ENCODE measurements around the gene TRERF1. TPM values are rescaled to one million over a fixed set of nuclear protein-coding genes. Genes with fewer than 3 reads are reported as not detected.

TRERF1 gene
- total and polyA plus RNA-seq, 9 donors: 4.5 to 13.7 (median 7.8) TPM

GRCh38 chr6:42313038-42313437 lies 138.7 kb downstream of the TRERF1 start:
- Histone ChIP-seq H3K4me3 (no peak overlapping the region), H3K27me3 (no peaks in the 10 kb centered on the region), H3K9me3 (no peaks in the 10 kb centered on the region), H3K4me1 (ENCODE audit: insufficient read depth) (peaks cover 21% of the 10 kb centered on the region), H3K27ac (peak overlapping the region; percentile 14 to 34), H3K36me3 (no peaks in the 10 kb centered on the region)
- no peak for DNase-seq
- intact Hi-C loops (cut with DNase I): no loop called here
- 4 to 12% (median 7%) methylated on average over 6 of the region's 6 CpGs for WGBS, 3 donors
- no peak for TF ChIP-seq CTCF (IDR thresholded peaks at IDR 0.05)
- no peak for TF ChIP-seq EP300 (IDR thresholded peaks at IDR 0.05)
- no peak for TF ChIP-seq POLR2A (IDR thresholded peaks at IDR 0.05)

GRCh38 chr6:42307141-42307470 lies 144.6 kb downstream of the TRERF1 start:
- WGBS, 3 donors: 73 to 87% (median 80%) methylated on average over 2 of the region's 2 CpGs

GRCh38 chr6:42306439-42307140 lies 145.1 kb downstream of the TRERF1 start:
- DNase-seq: no peak
- H3K27me3 ChIP-seq: no peaks in the 10 kb centered on the region
- TF ChIP-seq EP300 (IDR thresholded peaks at IDR 0.05) (no peak), CTCF (IDR thresholded peaks at IDR 0.05) (no peak), POLR2A (IDR thresholded peaks at IDR 0.05) (no peak)
- 71 to 85% (median 79%) methylated on average over 7 of the region's 7 CpGs for WGBS, 3 donors
- H3K27ac ChIP-seq: no peak overlapping the region
- H3K36me3 ChIP-seq: no peaks in the 10 kb centered on the region
- H3K4me1 ChIP-seq (ENCODE audit: insufficient read depth): peaks cover 9% of the 10 kb centered on the region
- intact Hi-C loops (cut with DNase I): no loop called here
- H3K4me3 ChIP-seq: no peak overlapping the region
- H3K9me3 ChIP-seq: no peaks in the 10 kb centered on the region

More at GRCh38 chr6:42307141-42307470, 144.6 kb downstream of the TRERF1 start:
- Histone ChIP-seq H3K4me3 (no peak overlapping the region), H3K9me3 (no peaks in the 10 kb centered on the region), H3K36me3 (no peaks in the 10 kb centered on the region), H3K27ac (no peak overlapping the region), H3K27me3 (no peaks in the 10 kb centered on the region), H3K4me1 (ENCODE audit: insufficient read depth) (peaks cover 7% of the 10 kb centered on the region)
- no peak for DNase-seq
- intact Hi-C loops (cut with DNase I): no loop called here
- TF ChIP-seq CTCF (IDR thresholded peaks at IDR 0.05) (no peak), EP300 (IDR thresholded peaks at IDR 0.05) (no peak), POLR2A (IDR thresholded peaks at IDR 0.05) (no peak)

GRCh38 chr6:42304053-42304712 lies 147.5 kb downstream of the TRERF1 start:
- Histone ChIP-seq H3K9me3 (no peaks in the 10 kb centered on the region), H3K27ac (no peak overlapping the region), H3K36me3 (no peaks in the 10 kb centered on the region), H3K27me3 (no peaks in the 10 kb centered on the region), H3K4me3 (no peak overlapping the region), H3K4me1 (ENCODE audit: insufficient read depth) (peaks cover 9% of the 10 kb centered on the region)
- DNase-seq: no peak
- WGBS, 3 donors: 25 to 44% (median 32%) methylated on average over 6 of the region's 6 CpGs
- TF ChIP-seq CTCF (IDR thresholded peaks at IDR 0.05) (no peak), EP300 (IDR thresholded peaks at IDR 0.05) (no peak), POLR2A (IDR thresholded peaks at IDR 0.05) (no peak)
- intact Hi-C loops (cut with DNase I): no loop called here
